H9 (cell line): Measurements from ENCODE around the gene TMEM63B. TPM values are rescaled to one million over a fixed set of nuclear protein-coding genes. Genes with fewer than 3 reads are reported as not detected.

ENCODE experiments used
- DNase-seq: peaks from one replicate; pipeline ENCODE4 v3.0.0-alpha.2; 2017
- H2AFZ ChIP-seq: one replicate; pipeline ENCODE4 v1.6.1; 2013; ENCODE audit warnings: mild to moderate bottlenecking, low read length, control low read depth, moderate library complexity
- H2AK5ac ChIP-seq: 2 replicates; pipeline ENCODE4 v1.6.1; 2013; ENCODE audit warnings: low read length, control low read depth, mixed read lengths; ENCODE audit not compliant: insufficient read length
- H2BK120ac ChIP-seq: one replicate; pipeline ENCODE4 v1.6.1; 2013; ENCODE audit warnings: low read depth, mild to moderate bottlenecking, low read length, control low read depth, inconsistent platforms; ENCODE audit not compliant: poor library complexity, severe bottlenecking
- H2BK12ac ChIP-seq: 2 replicates; pipeline ENCODE4 v1.6.1; 2013; ENCODE audit warnings: low read length, control low read depth, mixed read lengths, low read depth; ENCODE audit not compliant: insufficient read length
- H2BK15ac ChIP-seq: 2 replicates; pipeline ENCODE4 v1.6.1; 2013; ENCODE audit warnings: low read depth, low read length, control low read depth
- H2BK20ac ChIP-seq: one replicate; pipeline ENCODE4 v1.6.1; 2013; ENCODE audit warnings: low read depth, mild to moderate bottlenecking, low read length, control low read depth, inconsistent platforms; ENCODE audit not compliant: poor library complexity, severe bottlenecking
- H2BK5ac ChIP-seq: 2 replicates; pipeline ENCODE4 v1.6.1; 2013; ENCODE audit warnings: low read length, control low read depth, mixed read lengths; ENCODE audit not compliant: insufficient read length
- H3K14ac ChIP-seq: 2 replicates; pipeline ENCODE4 v1.6.1; 2013; ENCODE audit warnings: low read length, control low read depth; ENCODE audit not compliant: insufficient read depth
- H3K18ac ChIP-seq: 2 replicates; pipeline ENCODE4 v1.6.1; 2013; ENCODE audit warnings: low read depth, mild to moderate bottlenecking, mixed read lengths, low read length, control low read depth; ENCODE audit not compliant: insufficient read length
- H3K23ac ChIP-seq: 2 replicates; pipeline ENCODE4 v1.6.1; 2013; ENCODE audit warnings: low read length, control low read depth, mixed read lengths, low read depth; ENCODE audit not compliant: insufficient read length
- H3K23me2 ChIP-seq: 2 replicates; pipeline ENCODE4 v1.6.1; 2013; ENCODE audit warnings: low read depth, mild to moderate bottlenecking, mixed read lengths, low read length, control low read depth; ENCODE audit not compliant: insufficient read length, poor library complexity, severe bottlenecking
- H3K27ac ChIP-seq: 2 replicates; pipeline ENCODE4 v1.5.1; 2013; ENCODE audit warnings: low read length, control low read depth, mixed read lengths, low read depth; ENCODE audit not compliant: insufficient read length
- H3K27me3 ChIP-seq: 2 replicates; pipeline ENCODE4 v1.6.1; 2013; ENCODE audit warnings: low read length, control low read depth, inconsistent platforms; ENCODE audit not compliant: insufficient read depth
- H3K4ac ChIP-seq: 2 replicates; pipeline ENCODE4 v1.6.1; 2013; ENCODE audit warnings: low read depth, mild to moderate bottlenecking, control low read depth, inconsistent platforms, low read length, moderate library complexity
- H3K4me1 ChIP-seq: 2 replicates; pipeline ENCODE4 v1.6.1; 2013; ENCODE audit warnings: low read length, control low read depth, inconsistent platforms; ENCODE audit not compliant: insufficient read depth
- H3K4me2 ChIP-seq: 2 replicates; pipeline ENCODE4 v1.6.1; 2013; ENCODE audit warnings: low read length, control low read depth, mixed read lengths; ENCODE audit not compliant: insufficient read length, insufficient read depth
- H3K56ac ChIP-seq: 2 replicates; pipeline ENCODE4 v1.6.1; 2013; ENCODE audit warnings: low read depth, mild to moderate bottlenecking, mixed read lengths, low read length, control low read depth; ENCODE audit not compliant: insufficient read length
- H3K79me1 ChIP-seq: 2 replicates; pipeline ENCODE4 v1.6.1; 2013; ENCODE audit warnings: low read depth, mild to moderate bottlenecking, moderate library complexity, low read length, control low read depth, inconsistent platforms; ENCODE audit not compliant: insufficient read depth, poor library complexity, severe bottlenecking
- H3K79me2 ChIP-seq: 2 replicates; pipeline ENCODE4 v1.6.1; 2013; ENCODE audit warnings: low read length, control low read depth, inconsistent platforms; ENCODE audit not compliant: insufficient read depth
- H3K9ac ChIP-seq: 2 replicates; pipeline ENCODE4 v1.6.1; 2013; ENCODE audit warnings: low read length, control low read depth, mixed read lengths; ENCODE audit not compliant: insufficient read length; ENCODE audit errors: extremely low read depth
- H3K9me3 ChIP-seq: one replicate; pipeline ENCODE4 v1.6.1; 2013; ENCODE audit warnings: low read depth, low read length, inconsistent platforms; ENCODE audit not compliant: control insufficient read depth
- H3T11ph ChIP-seq: one replicate; pipeline ENCODE4 v1.6.1; 2013; ENCODE audit warnings: mild to moderate bottlenecking, low read length, control low read depth, inconsistent platforms
- H4K20me1 ChIP-seq: one replicate; pipeline ENCODE4 v1.6.1; 2013; ENCODE audit not compliant: control insufficient read depth, insufficient read length, insufficient read depth
- H4K5ac ChIP-seq: 2 replicates; pipeline ENCODE4 v1.6.1; 2013; ENCODE audit warnings: low read depth, mild to moderate bottlenecking, mixed read lengths, low read length, control low read depth; ENCODE audit not compliant: insufficient read length
- H4K8ac ChIP-seq: replicated peaks from 2 replicates; pipeline ENCODE4 v1.6.1; 2013; ENCODE audit warnings: low read length, control low read depth, mixed read lengths, low read depth; ENCODE audit not compliant: insufficient read length
- H4K91ac ChIP-seq: 2 replicates; pipeline ENCODE4 v1.6.1; 2013; ENCODE audit warnings: low read depth, mild to moderate bottlenecking, moderate library complexity, mixed read lengths, low read length, control low read depth; ENCODE audit not compliant: insufficient read length
- H3K27ac Mint-ChIP-seq, 3 experiments: 2 replicates in 2 of 3; 3 replicates in 1 of 3; pipeline ENCODE4 v1.8.0; 2020 to 2021; ENCODE audit warnings: mixed read lengths in 3 of 3, mild to moderate bottlenecking in 1 of 3, moderate library complexity in 1 of 3
- H3K27me3 Mint-ChIP-seq: 2 replicates; pipeline ENCODE4 v1.8.0; 2021; ENCODE audit warnings: low read depth, mild to moderate bottlenecking, moderate library complexity, mixed read lengths
- H3K36me3 Mint-ChIP-seq, 3 experiments: 2 replicates in 2 of 3; 3 replicates in 1 of 3; pipeline ENCODE4 v1.8.0; 2020 to 2021; ENCODE audit warnings: low read depth in 3 of 3, mixed read lengths in 3 of 3; ENCODE audit not compliant: insufficient read depth in 1 of 3
- H3K4me1 Mint-ChIP-seq, 2 experiments: 2 replicates each; pipeline ENCODE4 v1.8.0; 2020; ENCODE audit warnings: mixed read lengths in 2 of 2
- H3K4me3 Mint-ChIP-seq, 2 experiments: 2 replicates in 1 of 2; 3 replicates in 1 of 2; pipeline ENCODE4 v1.8.0; 2020 to 2021; ENCODE audit warnings: mild to moderate bottlenecking in 2 of 2, mixed read lengths in 2 of 2, moderate library complexity in 1 of 2
- H3K9me3 Mint-ChIP-seq, 2 experiments: 2 replicates in 1 of 2; 3 replicates in 1 of 2; pipeline ENCODE4 v1.8.0; 2020; ENCODE audit warnings: mild to moderate bottlenecking in 2 of 2, mixed read lengths in 2 of 2, moderate library complexity in 1 of 2
- CTCF ChIP-seq: fragments of 200-600 bp; sonication (generic); conservative IDR thresholded peaks from 3 replicates; pipeline ENCODE4 v1.8.0; 2021; ENCODE audit warnings: antibody characterized with exemption, mild to moderate bottlenecking
- WGBS: extraction: QIAGEN DNeasy Blood & Tissue Kit; methylation state at CpG from one replicate; pipeline ENCODE4 v1.1.7; 2013; ENCODE audit warnings: missing lambda C conversion rate, low lambda C conversion rate, mixed read lengths; ENCODE audit not compliant: insufficient read length; ENCODE audit errors: extremely low coverage; 5-methylcytosine and 5-hydroxymethylcytosine counted together
- total RNA-seq: library from RNA; stranded (reverse); gene quantifications from 2 replicates; pipeline ENCODE4 v1.2.1, GENCODE V29; 2021

Gene TMEM63B
- total RNA-seq, 1 experiment from 2014 or later: 56.3 TPM

- WGBS: no CpG with 5 or more reads among the region's 9 CpGs
- no peak overlapping the region for H2BK120ac ChIP-seq
- H4K20me1 ChIP-seq: peaks cover 7% of the 10 kb centered on the region
- no peaks in the 10 kb centered on the region for H3K79me1 ChIP-seq
- H3K23me2 ChIP-seq: no peaks in the 10 kb centered on the region
- H4K91ac ChIP-seq: no peak overlapping the region
- H2BK15ac ChIP-seq: no peak overlapping the region
- no peaks in the 10 kb centered on the region for H3K27me3 ChIP-seq
- no peak overlapping the region for H4K5ac ChIP-seq
- H2BK12ac ChIP-seq: no peak overlapping the region
- no peak overlapping the region for H3K4me2 ChIP-seq
- H2BK20ac ChIP-seq: no peak overlapping the region
- no peak overlapping the region for H3K18ac ChIP-seq
- no peak overlapping the region for H2BK5ac ChIP-seq
- no peak overlapping the region for H4K8ac ChIP-seq
- no peak overlapping the region for H3K14ac ChIP-seq
- no peak overlapping the region for H3K9ac ChIP-seq
- Mint-ChIP-seq H3K36me3 (peaks cover 17 to 61% (median 50%) of the 10 kb centered on the region in 3 experiments), H3K4me3 (no peak overlapping the region), H3K27ac (no peak overlapping the region), H3K27me3 (peaks cover 2% of the 10 kb centered on the region; the same call in 1 of the 2 replicates), H3K4me1 (peaks cover 4% of the 10 kb centered on the region in 2 experiments), H3K9me3 (no peaks in the 10 kb centered on the region)
- H3K23ac ChIP-seq: no peak overlapping the region
- H3K56ac ChIP-seq: no peak overlapping the region
- DNase-seq: no peak
- H3K27ac ChIP-seq: no peak overlapping the region
- no peaks in the 10 kb centered on the region for H3K4me1 ChIP-seq
- TF ChIP-seq CTCF: no peak
- no peak overlapping the region for H2AFZ ChIP-seq
- no peaks in the 10 kb centered on the region for H3K79me2 ChIP-seq
- H3K4ac ChIP-seq: no peak overlapping the region
- H3T11ph ChIP-seq: no peak overlapping the region
- H2AK5ac ChIP-seq: no peak overlapping the region
- H3K9me3 ChIP-seq: no peaks in the 10 kb centered on the region
Observed at GRCh38 chr6:44148306-44148705, 21.0 kb downstream of the TMEM63B start.
